ENCODE results near the gene CPSF2. TPM values are rescaled to one million over a fixed set of nuclear protein-coding genes. Genes with fewer than 3 reads are reported as not detected.
"Not testable (repeated sequence)": the region's sequence is repeated elsewhere in the genome, so short reads cannot be mapped to it uniquely, and the experiment has no call there.

Gene CPSF2
- polyA plus RNA-seq, 1 experiment, result 55.3 TPM

DNA sequence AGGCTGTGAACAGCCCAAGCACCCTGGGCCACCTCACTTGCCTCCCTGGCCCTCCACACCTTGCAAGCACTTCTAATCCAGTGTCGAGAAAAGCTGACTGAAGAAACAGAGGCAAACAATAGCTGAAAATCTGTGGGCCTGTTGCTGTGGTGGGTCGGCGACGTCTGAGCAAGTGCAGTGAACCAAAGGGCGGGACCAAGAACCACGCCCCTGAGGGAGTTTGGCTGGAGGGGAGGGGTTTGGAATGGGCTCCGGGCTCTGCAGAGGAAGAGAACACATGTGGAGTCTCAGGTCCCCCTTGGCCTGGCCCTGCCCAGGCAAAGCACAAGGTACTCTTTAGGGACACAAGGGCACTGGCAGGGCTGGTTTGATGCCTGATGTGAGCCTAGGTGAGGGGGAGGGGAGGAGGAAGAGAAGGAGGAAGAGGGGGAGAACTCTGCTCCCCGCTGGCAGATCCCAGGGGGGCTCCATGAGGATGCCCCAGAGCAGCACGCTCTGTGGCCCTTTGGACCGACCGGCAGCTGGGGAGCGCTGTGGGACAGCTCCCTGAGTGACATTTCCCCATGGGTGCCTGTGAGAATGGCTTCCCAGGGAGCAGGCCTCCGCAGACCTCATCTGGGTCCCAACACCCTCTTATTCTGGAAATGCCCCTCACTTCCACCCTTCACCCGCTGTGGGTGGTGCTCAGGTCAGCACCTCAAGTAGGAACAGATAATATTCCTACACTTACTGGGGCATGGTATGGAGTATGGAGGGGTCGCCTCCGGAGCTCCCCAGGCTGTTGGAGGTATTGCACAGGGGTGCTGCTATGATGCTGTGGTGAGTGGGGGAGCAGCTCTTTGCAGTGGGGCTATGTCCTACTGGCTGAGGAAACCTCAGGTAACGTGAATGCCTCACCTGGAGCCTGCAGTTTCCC is 85.5 kb downstream of the CPSF2 start:
- POLR2A ChIA-PET, result interaction anchor here (0.6 kb wide), 1 partner anchor 279 kb away, joined by 4 read pairs; no protein-coding TSS in a partner anchor
- Histone ChIP-seq H3K9me3 (ENCODE audit: control insufficient read depth, insufficient read depth, low read length) (no peaks in the 10 kb centered on the region), H3K4me3 (ENCODE audit: low read depth, low read length) (no peak overlapping the region), H3K27ac (ENCODE audit: low read depth, low read length) (no peak overlapping the region), H3K27me3 (ENCODE audit: control insufficient read depth, insufficient read depth, low read length) (peaks cover 5% of the 10 kb centered on the region)
- CTCF ChIA-PET, result no interaction called here
- DNase-seq (ENCODE audit: low read depth, low spot score), result no peak
- TF ChIP-seq, protein P1, sequence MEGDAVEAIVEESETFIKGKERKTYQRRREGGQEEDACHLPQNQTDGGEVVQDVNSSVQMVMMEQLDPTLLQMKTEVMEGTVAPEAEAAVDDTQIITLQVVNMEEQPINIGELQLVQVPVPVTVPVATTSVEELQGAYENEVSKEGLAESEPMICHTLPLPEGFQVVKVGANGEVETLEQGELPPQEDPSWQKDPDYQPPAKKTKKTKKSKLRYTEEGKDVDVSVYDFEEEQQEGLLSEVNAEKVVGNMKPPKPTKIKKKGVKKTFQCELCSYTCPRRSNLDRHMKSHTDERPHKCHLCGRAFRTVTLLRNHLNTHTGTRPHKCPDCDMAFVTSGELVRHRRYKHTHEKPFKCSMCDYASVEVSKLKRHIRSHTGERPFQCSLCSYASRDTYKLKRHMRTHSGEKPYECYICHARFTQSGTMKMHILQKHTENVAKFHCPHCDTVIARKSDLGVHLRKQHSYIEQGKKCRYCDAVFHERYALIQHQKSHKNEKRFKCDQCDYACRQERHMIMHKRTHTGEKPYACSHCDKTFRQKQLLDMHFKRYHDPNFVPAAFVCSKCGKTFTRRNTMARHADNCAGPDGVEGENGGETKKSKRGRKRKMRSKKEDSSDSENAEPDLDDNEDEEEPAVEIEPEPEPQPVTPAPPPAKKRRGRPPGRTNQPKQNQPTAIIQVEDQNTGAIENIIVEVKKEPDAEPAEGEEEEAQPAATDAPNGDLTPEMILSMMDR (IDR thresholded peaks at IDR 0.05; ENCODE audit: low read depth, low read length), result no peak

DNA sequence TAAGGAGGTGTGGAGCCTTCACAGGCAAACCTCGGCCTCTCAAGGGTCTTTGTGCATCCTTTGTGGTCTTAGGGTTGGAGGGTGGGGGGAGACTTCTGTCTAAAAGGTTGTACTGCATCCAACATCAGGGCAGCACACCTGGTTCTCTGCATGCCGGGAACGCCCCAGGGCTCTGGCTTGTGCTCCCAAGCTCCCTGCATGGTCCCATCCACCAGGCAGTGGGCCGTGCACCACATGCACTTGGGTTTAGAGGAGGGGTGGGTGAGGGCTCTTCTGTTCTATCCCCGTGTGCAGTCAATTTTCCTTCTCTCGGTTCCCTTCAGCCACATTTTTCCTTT is 86.1 kb downstream of the CPSF2 start:
- DNase-seq (ENCODE audit: low read depth, low spot score), result no peak
- Histone ChIP-seq H3K27ac (ENCODE audit: low read depth, low read length) (no peak overlapping the region), H3K27me3 (ENCODE audit: control insufficient read depth, insufficient read depth, low read length) (peaks cover 9% of the 10 kb centered on the region), H3K4me3 (ENCODE audit: low read depth, low read length) (no peak overlapping the region), H3K9me3 (ENCODE audit: control insufficient read depth, insufficient read depth, low read length) (no peaks in the 10 kb centered on the region)
- ChIA-PET POLR2A (interaction anchor here (0.7 kb wide), 1 partner anchor 115 kb away, joined by 4 read pairs; no protein-coding TSS in a partner anchor), CTCF (no interaction called here)
- TF ChIP-seq, protein P1 (IDR thresholded peaks at IDR 0.05; ENCODE audit: low read depth, low read length), result no peak

DNA sequence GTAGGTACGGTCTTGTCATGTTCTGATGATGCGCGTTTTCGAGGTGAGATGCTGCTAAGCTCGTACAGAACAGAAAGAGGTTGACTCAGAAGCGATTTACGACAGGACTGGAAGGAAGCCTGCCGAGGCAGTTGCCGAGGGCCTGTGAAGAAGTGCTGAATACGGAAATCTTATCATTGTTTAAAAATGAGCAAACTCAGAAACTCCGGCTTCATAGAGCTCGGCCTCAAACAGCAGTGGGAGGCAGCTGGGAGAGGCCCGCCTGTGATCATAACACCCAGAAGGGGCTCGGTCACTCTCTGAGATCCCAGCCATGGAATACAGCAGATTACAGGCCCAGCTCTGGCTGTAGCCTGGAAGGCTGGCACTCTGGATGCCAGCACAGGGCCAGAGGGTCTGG is 87.4 kb downstream of the CPSF2 start:
- ChIA-PET CTCF (interaction anchor here (0.5 kb wide), 1 partner anchor 657 kb away, joined by 9 read pairs; no protein-coding TSS in a partner anchor), POLR2A (no interaction called here)
- Histone ChIP-seq H3K9me3 (ENCODE audit: control insufficient read depth, insufficient read depth, low read length) (no peaks in the 10 kb centered on the region), H3K4me3 (ENCODE audit: low read depth, low read length) (no peak overlapping the region), H3K27ac (ENCODE audit: low read depth, low read length) (no peak overlapping the region), H3K27me3 (ENCODE audit: control insufficient read depth, insufficient read depth, low read length) (peaks cover 9% of the 10 kb centered on the region)
- TF ChIP-seq, protein P1 (IDR thresholded peaks at IDR 0.05; ENCODE audit: low read depth, low read length), result no peak
- no peak for DNase-seq (ENCODE audit: low read depth, low spot score)

DNA sequence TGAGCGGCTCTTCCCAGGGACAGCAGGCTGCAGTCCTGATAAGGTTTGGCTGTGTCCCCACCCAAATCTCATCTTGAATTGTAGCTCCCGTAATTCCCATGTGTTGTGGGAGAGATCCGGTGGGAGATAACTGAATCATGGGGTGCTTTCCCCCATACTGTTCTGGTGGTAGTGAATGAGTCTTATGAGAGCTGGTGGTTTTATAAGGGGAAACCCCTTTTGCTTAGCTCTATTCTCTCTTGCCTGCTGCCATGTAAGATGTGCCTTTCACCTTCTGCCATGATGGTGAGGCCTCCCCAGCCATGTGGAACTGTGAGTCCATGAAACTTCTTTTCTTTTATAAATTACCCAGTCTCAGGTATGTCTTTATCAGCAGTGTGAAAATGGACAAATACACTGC is 91.4 kb downstream of the CPSF2 start:
- H3K4me3 ChIP-seq (ENCODE audit: low read depth, low read length); CTCF ChIA-PET; H3K9me3 ChIP-seq (ENCODE audit: control insufficient read depth, insufficient read depth, low read length); H3K27ac ChIP-seq (ENCODE audit: low read depth, low read length); POLR2A ChIA-PET; H3K27me3 ChIP-seq (ENCODE audit: control insufficient read depth, insufficient read depth, low read length); DNase-seq (ENCODE audit: low read depth, low spot score): not testable (repeated sequence)

DNA sequence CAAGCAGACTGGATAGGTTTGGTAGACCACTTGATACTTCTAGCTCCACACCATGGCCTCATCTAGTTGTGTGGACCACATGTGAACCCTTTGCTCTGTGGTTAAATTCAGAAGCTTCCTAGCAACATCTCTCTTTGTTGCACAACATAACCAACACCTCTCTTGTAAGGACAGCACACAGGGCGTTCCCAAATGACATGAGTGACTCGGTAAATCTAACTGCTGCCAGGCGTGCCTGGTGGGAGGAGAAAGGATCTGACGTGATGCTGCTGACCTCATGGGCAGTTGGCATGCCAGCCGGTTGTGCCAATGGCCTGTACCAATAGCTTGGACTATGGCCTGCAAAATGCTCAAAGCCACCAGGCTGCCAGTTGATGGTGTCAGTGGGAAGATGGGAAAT is 93.8 kb downstream of the CPSF2 start:
- TF ChIP-seq, protein P1 (IDR thresholded peaks at IDR 0.05; ENCODE audit: low read depth, low read length), result no peak
- CTCF ChIA-PET, result no interaction called here
- H3K27me3 ChIP-seq (ENCODE audit: control insufficient read depth, insufficient read depth, low read length), result peaks cover 4% of the 10 kb centered on the region
- no peak overlapping the region for H3K27ac ChIP-seq (ENCODE audit: low read depth, low read length)
- no peak for DNase-seq (ENCODE audit: low read depth, low spot score)
- no peaks in the 10 kb centered on the region for H3K9me3 ChIP-seq (ENCODE audit: control insufficient read depth, insufficient read depth, low read length)
- no peak overlapping the region for H3K4me3 ChIP-seq (ENCODE audit: low read depth, low read length)
- POLR2A ChIA-PET, result no interaction called here

Measured in AG04450 (cell line).